ENCODE data around the gene TLCD3A.
"Not testable (repeated sequence)": the region's sequence is repeated elsewhere in the genome, so short reads cannot be mapped to it uniquely, and the experiment has no call there.

Gene TLCD3A

DNA sequence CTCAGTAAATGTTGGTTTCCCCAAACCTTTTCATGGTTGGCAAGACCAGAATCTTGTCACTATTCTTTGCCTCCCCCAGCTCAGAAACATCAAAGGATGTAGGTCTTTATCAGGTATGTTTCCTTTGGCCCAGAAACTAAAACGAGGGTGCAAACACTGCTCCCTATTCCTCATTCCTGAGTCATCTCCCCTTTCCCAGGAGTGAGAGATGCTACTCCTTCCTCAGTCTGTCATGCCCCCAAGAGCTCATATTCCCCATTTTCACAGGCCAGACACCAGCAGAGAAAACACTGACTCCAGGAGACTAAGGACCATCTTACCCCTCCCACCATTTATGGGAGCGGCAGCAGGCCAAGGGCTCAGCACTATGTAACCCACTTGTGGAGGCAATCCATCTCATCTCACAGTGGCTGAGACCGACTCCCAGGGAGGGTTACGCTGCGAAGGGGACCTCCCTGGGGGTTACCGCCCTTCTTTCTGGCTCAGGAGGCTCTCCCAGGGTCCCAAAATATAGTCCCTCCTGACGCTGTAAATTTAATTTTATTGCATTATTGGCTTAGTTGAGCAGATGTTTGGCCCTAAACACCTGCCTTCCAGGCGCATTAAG is 18.1 kb downstream of the TLCD3A start:
- TF ChIP-seq SUZ12 (IDR thresholded peaks at IDR 0.05; ENCODE audit: extremely low read depth, insufficient read depth, insufficient read length) (no peak), YY1 (IDR thresholded peaks at IDR 0.05; ENCODE audit: insufficient read depth, insufficient read length) (no peak), ZNF274 (IDR thresholded peaks at IDR 0.05; ENCODE audit: low read depth, low read length) (no peak)
- Histone ChIP-seq H3K4me1 (ENCODE audit: insufficient read depth, insufficient read length) (peaks cover 2% of the 10 kb centered on the region), H3K9me3 (ENCODE audit: insufficient read depth, low read length) (peaks cover 16% of the 10 kb centered on the region; the same call in 1 of the 2 replicates), H3K36me3 (ENCODE audit: insufficient read depth, insufficient read length, low read length) (peaks cover 40% of the 10 kb centered on the region), H3K9ac (ENCODE audit: insufficient read length, low read depth) (peak overlapping the region; percentile 89), H3K4me3 (ENCODE audit: insufficient read length, low read depth) (peak overlapping the region; percentile 83), H3K27me3 (ENCODE audit: insufficient read depth, insufficient read length) (no peaks in the 10 kb centered on the region)
- DNase-seq (ENCODE audit: low read depth, low spot score): no peak

DNA sequence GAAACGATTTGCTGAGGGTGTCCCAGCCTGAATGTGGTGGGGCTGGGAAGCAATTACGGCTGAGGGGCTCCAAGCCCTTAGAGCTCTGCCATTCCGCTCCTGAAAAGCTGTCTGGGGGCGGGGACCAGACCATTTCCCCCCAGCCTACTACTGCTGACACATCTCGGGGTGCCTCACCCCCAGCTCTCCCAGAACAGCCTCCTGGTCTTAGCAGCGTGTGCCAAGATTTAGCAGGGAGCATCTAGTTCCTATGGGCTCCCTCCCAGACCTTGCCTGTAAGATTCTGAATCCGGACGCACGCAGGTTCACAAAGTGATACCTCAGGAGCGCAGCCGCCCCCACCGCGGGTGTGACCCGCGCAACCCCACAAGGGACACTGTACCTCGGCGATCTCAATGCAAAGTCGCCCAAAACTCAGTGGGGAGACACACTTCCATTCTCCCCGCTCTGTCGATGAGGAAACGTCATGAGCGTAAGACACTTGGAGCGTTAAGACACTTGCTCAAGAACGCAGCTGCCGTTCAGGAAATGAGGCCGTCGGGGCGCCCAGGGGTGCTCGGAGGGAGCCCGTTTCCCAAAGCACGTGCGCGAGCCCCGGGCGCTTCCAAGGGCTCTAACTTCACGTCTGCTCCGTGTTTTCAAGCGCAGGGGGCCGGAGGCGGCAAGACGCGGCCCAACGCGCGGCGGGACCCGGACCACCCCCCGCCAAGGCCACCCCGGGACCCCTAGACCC is 19.0 kb downstream of the TLCD3A start:
- Histone ChIP-seq H3K9me3 (ENCODE audit: insufficient read depth, low read length) (peaks cover 16% of the 10 kb centered on the region; the same call in 1 of the 2 replicates), H3K27me3 (ENCODE audit: insufficient read depth, insufficient read length) (no peaks in the 10 kb centered on the region), H3K4me3 (ENCODE audit: insufficient read length, low read depth) (peak overlapping the region; percentile 83), H3K4me1 (ENCODE audit: insufficient read depth, insufficient read length) (peaks cover 2% of the 10 kb centered on the region), H3K36me3 (ENCODE audit: insufficient read depth, insufficient read length, low read length) (peaks cover 34% of the 10 kb centered on the region), H3K9ac (ENCODE audit: insufficient read length, low read depth) (peak overlapping the region; percentile 89)
- TF ChIP-seq SUZ12 (IDR thresholded peaks at IDR 0.05; ENCODE audit: extremely low read depth, insufficient read depth, insufficient read length): no peak
- no peak for TF ChIP-seq ZNF274 (IDR thresholded peaks at IDR 0.05; ENCODE audit: low read depth, low read length)
- TF ChIP-seq YY1 (IDR thresholded peaks at IDR 0.05; ENCODE audit: insufficient read depth, insufficient read length): no peak
- DNase-seq (ENCODE audit: low read depth, low spot score): no peak

DNA sequence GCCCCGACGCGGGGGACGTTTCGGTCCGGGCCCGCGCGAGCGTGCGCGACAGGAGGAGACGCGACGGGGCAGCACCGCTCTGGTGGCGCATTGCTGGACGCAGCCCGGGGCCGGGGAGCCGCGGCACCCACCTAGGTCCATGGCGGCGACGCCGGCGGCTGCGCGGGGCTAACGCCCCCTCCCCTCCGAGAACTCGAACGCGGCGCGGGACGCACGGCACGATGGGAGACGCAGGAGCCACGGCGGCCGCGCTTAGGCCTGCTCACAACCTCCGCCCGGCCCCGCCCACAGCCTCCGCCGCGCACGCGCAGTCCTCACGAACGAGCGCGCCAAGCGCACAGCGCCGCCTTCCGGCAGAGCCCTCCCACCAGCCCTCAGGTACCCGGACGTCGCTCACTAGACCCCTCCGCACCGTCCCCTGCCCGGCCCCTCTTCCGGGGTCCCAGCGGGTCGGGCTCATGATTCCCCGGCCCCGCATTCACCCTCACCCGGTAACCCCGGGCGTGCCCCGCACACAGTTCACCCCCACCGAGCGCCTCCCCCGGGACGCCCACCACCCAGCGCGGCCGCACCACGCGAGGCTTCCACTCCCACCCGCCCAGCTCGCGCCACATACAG is 19.7 kb downstream of the TLCD3A start, which contains the start of gene GEMIN4:
Gene GEMIN4, minus strand, starts transcription at position 263 of the 618 bp plus-strand sequence. Its CDS starts 122 bp downstream, at position 141.
- TF ChIP-seq ZNF274 (IDR thresholded peaks at IDR 0.05; ENCODE audit: low read depth, low read length) (no peak), SUZ12 (IDR thresholded peaks at IDR 0.05; ENCODE audit: extremely low read depth, insufficient read depth, insufficient read length) (no peak), YY1 (IDR thresholded peaks at IDR 0.05; ENCODE audit: insufficient read depth, insufficient read length) (no peak)
- Histone ChIP-seq H3K4me3 (ENCODE audit: insufficient read length, low read depth) (peak within 1 kb of the TSS; percentile 83), H3K4me1 (ENCODE audit: insufficient read depth, insufficient read length) (peaks cover 2% of the 10 kb centered on the region), H3K36me3 (ENCODE audit: insufficient read depth, insufficient read length, low read length) (peaks cover 33% of the 10 kb centered on the region), H3K9me3 (ENCODE audit: insufficient read depth, low read length) (peaks cover 16% of the 10 kb centered on the region; the same call in 1 of the 2 replicates), H3K27me3 (ENCODE audit: insufficient read depth, insufficient read length) (no peaks in the 10 kb centered on the region), H3K9ac (ENCODE audit: insufficient read length, low read depth) (peak within 1 kb of the TSS; percentile 89)
- peak; percentile 82 for DNase-seq (ENCODE audit: low read depth, low spot score)

DNA sequence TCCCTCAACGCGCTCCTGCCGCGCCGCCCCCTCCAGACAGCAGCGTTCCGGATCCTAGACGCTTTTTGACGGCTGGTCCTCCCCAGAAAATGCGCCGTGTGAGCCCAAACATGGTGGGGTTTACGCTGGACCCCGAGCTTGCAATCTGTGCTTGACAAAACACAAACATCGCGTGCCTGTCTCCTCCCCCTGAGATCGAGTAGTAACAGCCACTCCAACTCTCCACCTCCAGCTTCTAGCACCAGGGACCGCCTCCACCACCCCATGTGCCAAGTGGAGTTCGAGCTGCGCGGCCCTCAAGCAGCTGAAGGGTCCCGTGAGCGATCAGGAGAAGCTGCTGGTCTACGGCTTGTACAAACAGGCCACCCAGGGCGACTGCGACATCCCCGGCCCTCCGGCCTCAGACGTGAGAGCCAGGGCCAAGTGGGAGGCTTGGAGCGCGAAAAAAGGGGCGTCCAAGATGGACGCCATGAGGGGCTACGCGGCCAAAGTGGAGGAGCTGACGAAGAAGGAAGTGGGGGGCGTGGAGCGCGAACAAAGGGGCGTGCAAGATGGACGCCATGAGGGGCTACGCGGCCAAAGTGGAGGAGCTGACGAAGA is 20.3 kb downstream of the TLCD3A start:
- no peak for DNase-seq (ENCODE audit: low read depth, low spot score)
- Histone ChIP-seq H3K9me3 (ENCODE audit: insufficient read depth, low read length) (peaks cover 16% of the 10 kb centered on the region; the same call in 1 of the 2 replicates), H3K27me3 (ENCODE audit: insufficient read depth, insufficient read length) (no peaks in the 10 kb centered on the region), H3K4me3 (ENCODE audit: insufficient read length, low read depth) (peak overlapping the region; percentile 83), H3K36me3 (ENCODE audit: insufficient read depth, insufficient read length, low read length) (peaks cover 28% of the 10 kb centered on the region), H3K9ac (ENCODE audit: insufficient read length, low read depth) (peak overlapping the region; percentile 85), H3K4me1 (ENCODE audit: insufficient read depth, insufficient read length) (peaks cover 2% of the 10 kb centered on the region)
- no peak for TF ChIP-seq SUZ12 (IDR thresholded peaks at IDR 0.05; ENCODE audit: extremely low read depth, insufficient read depth, insufficient read length)
- no peak for TF ChIP-seq ZNF274 (IDR thresholded peaks at IDR 0.05; ENCODE audit: low read depth, low read length)
- TF ChIP-seq YY1 (IDR thresholded peaks at IDR 0.05; ENCODE audit: insufficient read depth, insufficient read length): no peak

DNA sequence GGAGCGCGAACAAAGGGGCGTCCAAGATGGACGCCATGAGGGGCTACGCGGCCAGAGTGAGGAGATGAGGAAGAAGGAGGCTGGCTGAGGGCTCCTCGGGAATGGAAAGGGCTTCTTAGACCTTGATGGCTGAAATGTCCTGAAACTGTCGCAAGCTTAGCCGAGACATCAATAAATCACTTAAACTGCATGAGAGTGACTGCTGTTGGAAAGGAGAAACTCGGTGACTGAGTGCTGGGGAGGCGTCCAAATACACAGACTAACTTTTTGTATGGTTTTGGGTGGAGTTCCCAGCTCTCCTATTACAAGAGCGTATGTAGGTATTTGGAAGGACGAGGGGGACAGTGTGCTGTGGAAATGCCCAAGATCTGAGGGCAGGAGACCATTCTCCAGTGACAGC is 21.0 kb downstream of the TLCD3A start:
- Histone ChIP-seq H3K36me3 (ENCODE audit: insufficient read depth, insufficient read length, low read length) (peaks cover 21% of the 10 kb centered on the region), H3K9me3 (ENCODE audit: insufficient read depth, low read length) (peaks cover 15% of the 10 kb centered on the region; the same call in 1 of the 2 replicates), H3K27me3 (ENCODE audit: insufficient read depth, insufficient read length) (no peaks in the 10 kb centered on the region), H3K4me1 (ENCODE audit: insufficient read depth, insufficient read length) (peaks cover 2% of the 10 kb centered on the region), H3K4me3 (ENCODE audit: insufficient read length, low read depth) (no peak overlapping the region), H3K9ac (ENCODE audit: insufficient read length, low read depth) (no peak overlapping the region)
- no peak for TF ChIP-seq ZNF274 (IDR thresholded peaks at IDR 0.05; ENCODE audit: low read depth, low read length)
- TF ChIP-seq SUZ12 (IDR thresholded peaks at IDR 0.05; ENCODE audit: extremely low read depth, insufficient read depth, insufficient read length): no peak
- no peak for TF ChIP-seq YY1 (IDR thresholded peaks at IDR 0.05; ENCODE audit: insufficient read depth, insufficient read length)
- DNase-seq (ENCODE audit: low read depth, low spot score): no peak

DNA sequence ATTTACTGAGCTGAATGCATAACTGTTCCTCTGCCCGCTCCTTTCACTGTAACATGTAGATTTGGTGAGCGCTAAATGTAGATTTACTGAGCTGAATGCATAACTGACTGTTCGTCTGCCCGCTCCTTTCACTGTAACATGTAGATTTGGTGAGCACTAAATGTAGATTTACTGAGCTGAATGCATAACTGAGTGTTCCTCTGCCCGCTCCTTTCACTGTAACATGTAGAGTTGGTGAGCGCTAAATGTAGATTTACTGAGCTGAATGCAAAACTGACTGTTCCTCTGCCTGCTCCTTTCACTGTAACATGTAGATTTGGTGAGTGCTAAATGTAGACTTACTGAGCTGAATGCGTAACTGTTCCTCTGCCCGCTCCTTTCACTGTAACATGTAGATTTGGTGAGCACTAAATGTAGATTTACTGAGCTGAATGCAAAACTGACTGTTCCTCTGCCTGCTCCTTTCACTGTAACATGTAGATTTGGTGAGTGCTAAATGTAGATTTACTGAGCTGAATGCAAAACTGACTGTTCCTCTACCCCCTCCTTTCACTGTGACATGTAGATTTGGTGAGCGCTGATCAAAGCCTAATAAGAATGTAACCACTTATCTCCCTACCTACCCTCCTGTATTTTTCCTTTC is 23.0 kb downstream of the TLCD3A start:
- H3K27me3 ChIP-seq (ENCODE audit: insufficient read depth, insufficient read length); H3K9ac ChIP-seq (ENCODE audit: insufficient read length, low read depth); H3K4me3 ChIP-seq (ENCODE audit: insufficient read length, low read depth); H3K4me1 ChIP-seq (ENCODE audit: insufficient read depth, insufficient read length); H3K9me3 ChIP-seq (ENCODE audit: insufficient read depth, low read length); DNase-seq (ENCODE audit: low read depth, low spot score): not testable (repeated sequence)
- peaks cover 27% of the 10 kb centered on the region for H3K36me3 ChIP-seq (ENCODE audit: insufficient read depth, insufficient read length, low read length)

DNA sequence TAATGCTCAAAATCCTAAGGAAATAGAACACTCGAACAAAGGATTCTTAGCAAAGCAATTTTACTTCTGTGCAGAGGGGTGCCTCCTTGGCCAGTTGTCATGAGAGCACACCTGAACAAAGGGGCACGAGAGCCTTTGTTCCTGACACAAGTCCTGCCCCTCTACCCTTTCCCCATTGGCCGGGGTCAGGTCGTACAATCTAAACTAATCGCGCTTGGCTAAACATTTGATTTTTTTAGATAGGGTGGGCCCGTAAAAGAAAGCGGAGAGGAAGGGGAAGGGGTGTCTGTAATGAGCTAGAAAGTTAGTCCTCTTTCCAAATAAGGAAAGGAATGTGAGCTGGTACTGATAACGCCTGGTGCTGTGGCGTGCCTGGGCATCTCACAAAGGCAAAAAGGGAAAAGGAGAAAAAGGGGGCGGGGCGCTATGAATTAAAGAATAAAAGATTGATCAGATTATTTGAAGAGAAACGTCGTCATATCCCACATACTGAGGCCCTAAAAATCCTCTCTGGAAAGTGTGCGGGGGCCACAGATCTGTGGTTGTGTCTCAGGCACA is 23.7 kb downstream of the TLCD3A start:
- not testable (repeated sequence) for H3K27me3 ChIP-seq (ENCODE audit: insufficient read depth, insufficient read length); H3K9me3 ChIP-seq (ENCODE audit: insufficient read depth, low read length); H3K4me1 ChIP-seq (ENCODE audit: insufficient read depth, insufficient read length); DNase-seq (ENCODE audit: low read depth, low spot score); H3K4me3 ChIP-seq (ENCODE audit: insufficient read length, low read depth); H3K9ac ChIP-seq (ENCODE audit: insufficient read length, low read depth)
- peaks cover 33% of the 10 kb centered on the region for H3K36me3 ChIP-seq (ENCODE audit: insufficient read depth, insufficient read length, low read length)

Data from NT2/D1 (cell line).